ENCODE data around the gene ATF4. TPM values are rescaled to one million over a fixed set of nuclear protein-coding genes. Genes with fewer than 3 reads are reported as not detected.

ATF4 gene
- total and polyA plus RNA-seq, 2 donors (not counting 3 experiments of a cell fraction or from before 2014, with no cell fraction given) = 312 to 668 TPM

GRCh38 chr22:39500101-39500500 is 20.3 kb upstream of the ATF4 start:
- FAIRE-seq = no peak
- Histone ChIP-seq H3K27ac (ENCODE audit: insufficient read depth, low read depth, low read length) (no peak overlapping the region), H3K9me3 (replicated peaks; ENCODE audit: control insufficient read depth, insufficient read depth, low read length) (no peaks in the 10 kb centered on the region), H3K27me3 (ENCODE audit: control insufficient read depth in 2 of 2, insufficient read depth in 2 of 2, low read length in 2 of 2) (peaks cover 0 to 3% of the 10 kb centered on the region in 2 experiments), H3K4me2 (ENCODE audit: insufficient read depth, low read length) (no peak overlapping the region), H3K9me1 (replicated peaks; ENCODE audit: control insufficient read depth, extremely low read depth, insufficient read depth, low read length) (no peaks in the 10 kb centered on the region), H2AFZ (ENCODE audit: low read depth, low read length) (no peak overlapping the region), H4K20me1 (replicated peaks; ENCODE audit: control insufficient read depth, extremely low read depth, insufficient read depth, low read length) (no peaks in the 10 kb centered on the region), H3K4me3 (replicated peaks in 1 of 3; ENCODE audit: insufficient read depth in 1 of 3, low read depth in 1 of 3, low read length in 3 of 3) (no peak overlapping the region), H3K9ac (replicated peaks; ENCODE audit: extremely low read depth, insufficient read depth, low read length) (no peak overlapping the region), H3K79me2 (ENCODE audit: control insufficient read depth, insufficient read depth, low read length) (peaks cover 24% of the 10 kb centered on the region), H3K4me1 (ENCODE audit: control insufficient read depth, extremely low read depth, insufficient read depth, low read length) (peaks cover 12% of the 10 kb centered on the region), H3K36me3 (ENCODE audit: control insufficient read depth in 2 of 2, extremely low read depth in 1 of 2, insufficient read depth in 2 of 2, low read length in 2 of 2) (peaks cover 6 to 8% of the 10 kb centered on the region in 2 experiments)
- DNase-seq (ENCODE audit: low read depth, low spot score) = no peak
- intact Hi-C loops (cut with micrococcal nuclease) = loop anchor here (5.0 kb wide), 1 partner anchor 63 kb away; no protein-coding TSS in a partner anchor
- dilution Hi-C loops (cut with MboI; ENCODE audit: extremely low pct_ligation_motif_present, low sequenced_read_pairs) = no loop called here
- BruUV-seq (replicated peaks) = no TSS peak
- CTCF ChIA-PET = interaction anchor here (4.9 kb wide), 1 partner anchor 30 kb away, joined by 130 read pairs; the partner anchor contains the start of gene RPS19BP1
- no peak for TF ChIP-seq GATA2 (IDR thresholded peaks at IDR 0.05; ENCODE audit: insufficient read depth, insufficient read length, low read depth, low read length)
- TF ChIP-seq MAX (IDR thresholded peaks at IDR 0.05; ENCODE audit: insufficient read depth, insufficient read length) = no peak
- POLR2A ChIA-PET = no interaction called here

GRCh38 chr22:39501644-39502108 is 18.7 kb upstream of the ATF4 start:
- Histone ChIP-seq H3K27me3 (ENCODE audit: control insufficient read depth in 2 of 2, insufficient read depth in 2 of 2, low read length in 2 of 2) (peaks cover 0 to 3% of the 10 kb centered on the region in 2 experiments), H2AFZ (ENCODE audit: low read depth, low read length) (peak overlapping the region; percentile 80), H3K36me3 (ENCODE audit: control insufficient read depth in 2 of 2, extremely low read depth in 1 of 2, insufficient read depth in 2 of 2, low read length in 2 of 2) (peaks cover 6 to 13% of the 10 kb centered on the region in 2 experiments), H3K9ac (replicated peaks; ENCODE audit: extremely low read depth, insufficient read depth, low read length) (no peak overlapping the region), H3K4me1 (ENCODE audit: control insufficient read depth, extremely low read depth, insufficient read depth, low read length) (peaks cover 12% of the 10 kb centered on the region), H3K27ac (ENCODE audit: insufficient read depth, low read depth, low read length) (no peak overlapping the region), H3K79me2 (ENCODE audit: control insufficient read depth, insufficient read depth, low read length) (peaks cover 32% of the 10 kb centered on the region), H3K9me3 (replicated peaks; ENCODE audit: control insufficient read depth, insufficient read depth, low read length) (no peaks in the 10 kb centered on the region), H4K20me1 (replicated peaks; ENCODE audit: control insufficient read depth, extremely low read depth, insufficient read depth, low read length) (no peaks in the 10 kb centered on the region), H3K9me1 (replicated peaks; ENCODE audit: control insufficient read depth, extremely low read depth, insufficient read depth, low read length) (no peaks in the 10 kb centered on the region), H3K4me2 (ENCODE audit: insufficient read depth, low read length) (peak overlapping the region; percentile 51), H3K4me3 (replicated peaks in 1 of 3; ENCODE audit: insufficient read depth in 1 of 3, low read depth in 1 of 3, low read length in 3 of 3) (peak overlapping the region in 2 of 3 experiments; percentile 51 to 76)
- no peak for DNase-seq (ENCODE audit: low read depth, low spot score)
- no TSS peak for BruUV-seq (replicated peaks)
- no peak for TF ChIP-seq JUN (IDR thresholded peaks at IDR 0.05; ENCODE audit: borderline replicate concordance, insufficient read depth, insufficient read length, low read depth)
- no peak for TF ChIP-seq FOS (IDR thresholded peaks at IDR 0.05; ENCODE audit: borderline replicate concordance, insufficient read depth, low read length)
- TF ChIP-seq CTCF (IDR thresholded peaks at IDR 0.05; ENCODE audit: extremely low read depth in 1 of 2, insufficient read depth in 1 of 2, low read depth in 1 of 2, low read length in 2 of 2) = no peak
- no peak for TF ChIP-seq POLR2A (IDR thresholded peaks at IDR 0.05; ENCODE audit: low read depth, low read length)
- TF ChIP-seq EZH2 (IDR thresholded peaks at IDR 0.05; ENCODE audit: borderline replicate concordance, low read depth, low read length, severe bottlenecking) = no peak
- TF ChIP-seq MAX (IDR thresholded peaks at IDR 0.05; ENCODE audit: insufficient read depth, insufficient read length) = no peak
- TF ChIP-seq MYC (IDR thresholded peaks at IDR 0.05; ENCODE audit: low read depth, low read length) = no peak
- dilution Hi-C loops (cut with MboI; ENCODE audit: extremely low pct_ligation_motif_present, low sequenced_read_pairs) (no loop called here), intact Hi-C loops (cut with micrococcal nuclease) (loop anchor here (1.0 to 5.0 kb wide), 3 partner anchors 19 to 64 kb away; partner anchors contain the start of gene ATF4)
- no peak for FAIRE-seq
- ChIA-PET CTCF (interaction anchor here (0.9 to 4.4 kb wide), 10 partner anchors 9 to 102 kb away, joined by 3 to 38 read pairs (median 8); partner anchors contain the start of genes ATF4 and TAB1), POLR2A (interaction anchor here (0.7 to 1.6 kb wide), 5 partner anchors 15 to 183 kb away, joined by 3 to 12 read pairs (median 5); partner anchors contain the start of gene ATF4)
